ENCODE results near the gene CCDC107.

The CCDC107 gene

DNA sequence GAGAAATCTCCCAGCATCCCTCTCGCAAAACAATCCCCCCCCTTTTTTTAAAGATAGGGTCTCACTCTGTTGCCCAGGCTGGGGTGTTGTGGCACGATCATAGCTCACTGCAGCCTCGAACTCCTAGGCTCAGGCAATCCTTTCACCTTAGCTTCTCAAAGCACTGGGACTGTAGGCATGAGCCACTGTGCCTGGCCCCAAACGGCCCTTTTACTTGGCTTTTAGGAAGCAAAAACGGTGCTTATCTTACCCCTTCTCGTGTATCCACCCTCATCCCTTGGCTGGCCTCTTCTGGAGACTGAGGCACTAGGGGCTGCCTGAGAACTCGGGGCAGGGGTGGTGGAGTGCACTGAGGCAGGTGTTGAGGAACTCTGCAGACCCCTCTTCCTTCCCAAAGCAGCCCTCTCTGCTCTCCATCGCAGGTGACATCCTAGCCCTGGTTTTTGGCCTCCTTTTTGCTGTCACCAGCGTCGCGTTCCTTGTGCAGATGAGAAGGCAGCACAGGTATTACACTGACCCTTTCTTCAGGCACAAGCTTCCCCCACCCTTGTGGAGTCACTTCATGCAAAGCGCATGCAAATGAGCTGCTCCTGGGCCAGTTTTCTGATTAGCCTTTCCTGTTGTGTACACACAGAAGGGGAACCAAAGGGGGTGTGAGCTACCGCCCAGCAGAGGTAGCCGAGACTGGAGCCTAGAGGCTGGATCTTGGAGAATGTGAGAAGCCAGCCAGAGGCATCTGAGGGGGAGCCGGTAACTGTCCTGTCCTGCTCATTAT is 22.4 kb downstream of the CCDC107 start:
- TF ChIP-seq, protein P1, sequence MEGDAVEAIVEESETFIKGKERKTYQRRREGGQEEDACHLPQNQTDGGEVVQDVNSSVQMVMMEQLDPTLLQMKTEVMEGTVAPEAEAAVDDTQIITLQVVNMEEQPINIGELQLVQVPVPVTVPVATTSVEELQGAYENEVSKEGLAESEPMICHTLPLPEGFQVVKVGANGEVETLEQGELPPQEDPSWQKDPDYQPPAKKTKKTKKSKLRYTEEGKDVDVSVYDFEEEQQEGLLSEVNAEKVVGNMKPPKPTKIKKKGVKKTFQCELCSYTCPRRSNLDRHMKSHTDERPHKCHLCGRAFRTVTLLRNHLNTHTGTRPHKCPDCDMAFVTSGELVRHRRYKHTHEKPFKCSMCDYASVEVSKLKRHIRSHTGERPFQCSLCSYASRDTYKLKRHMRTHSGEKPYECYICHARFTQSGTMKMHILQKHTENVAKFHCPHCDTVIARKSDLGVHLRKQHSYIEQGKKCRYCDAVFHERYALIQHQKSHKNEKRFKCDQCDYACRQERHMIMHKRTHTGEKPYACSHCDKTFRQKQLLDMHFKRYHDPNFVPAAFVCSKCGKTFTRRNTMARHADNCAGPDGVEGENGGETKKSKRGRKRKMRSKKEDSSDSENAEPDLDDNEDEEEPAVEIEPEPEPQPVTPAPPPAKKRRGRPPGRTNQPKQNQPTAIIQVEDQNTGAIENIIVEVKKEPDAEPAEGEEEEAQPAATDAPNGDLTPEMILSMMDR (IDR thresholded peaks at IDR 0.05; ENCODE audit: low read depth, low read length, missing control alignments) = no peak
- no peak overlapping the region; the same call in 1 of the 2 replicates for H3K4me3 ChIP-seq (ENCODE audit: low read depth, low read length)
- DNase-seq (ENCODE audit: low read depth) = peak; percentile 35

- no peak overlapping the region for H3K4me3 ChIP-seq (ENCODE audit: low read depth, low read length)
- no peak for DNase-seq (ENCODE audit: low read depth)
- TF ChIP-seq, protein P1 (IDR thresholded peaks at IDR 0.05; ENCODE audit: low read depth, low read length, missing control alignments) = no peak
Measured at GRCh38 chr9:35681341-35682002, 23.4 kb downstream of the CCDC107 start.

DNA sequence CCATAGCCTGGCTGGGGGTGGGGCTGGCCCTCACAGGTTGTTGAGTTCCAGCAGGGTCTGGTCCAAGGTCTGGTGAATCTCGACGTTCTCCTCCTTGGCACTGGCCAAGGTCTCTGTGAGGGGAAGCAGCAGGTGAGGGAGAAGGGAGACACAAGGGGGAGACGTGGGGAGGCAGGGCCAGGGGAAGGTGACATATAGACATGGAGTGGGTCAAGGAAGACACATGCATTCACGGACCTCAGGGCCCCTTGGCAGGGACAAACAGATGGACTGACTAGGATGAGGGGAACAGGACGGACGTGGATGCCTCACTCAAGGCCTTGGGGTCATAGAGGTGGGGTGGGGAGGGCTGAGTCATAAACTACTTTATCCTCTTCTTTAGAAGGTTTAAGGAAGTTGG is 24.0 kb downstream of the CCDC107 start:
- H3K4me3 ChIP-seq (ENCODE audit: low read depth, low read length) = no peak overlapping the region
- no peak for DNase-seq (ENCODE audit: low read depth)
- TF ChIP-seq, protein P1 (IDR thresholded peaks at IDR 0.05; ENCODE audit: low read depth, low read length, missing control alignments) = no peak

- TF ChIP-seq, protein P1 (IDR thresholded peaks at IDR 0.05; ENCODE audit: low read depth, low read length, missing control alignments) = no peak
- DNase-seq (ENCODE audit: low read depth) = no peak
- H3K4me3 ChIP-seq (ENCODE audit: low read depth, low read length) = no peak overlapping the region
Measured at GRCh38 chr9:35682520-35683315, 24.6 kb downstream of the CCDC107 start.

- no peak for DNase-seq (ENCODE audit: low read depth)
- H3K4me3 ChIP-seq (ENCODE audit: low read depth, low read length) = no peak overlapping the region
- TF ChIP-seq, protein P1 (IDR thresholded peaks at IDR 0.05; ENCODE audit: low read depth, low read length, missing control alignments) = no peak
Measured at GRCh38 chr9:35683323-35683722, 25.2 kb downstream of the CCDC107 start.

- no peak overlapping the region for H3K4me3 ChIP-seq (ENCODE audit: low read depth, low read length)
- no peak for DNase-seq (ENCODE audit: low read depth)
- TF ChIP-seq, protein P1 (IDR thresholded peaks at IDR 0.05; ENCODE audit: low read depth, low read length, missing control alignments) = no peak
Measured at GRCh38 chr9:35684921-35685320, 26.8 kb downstream of the CCDC107 start.
